IPS DF 19.7 (cell line): ENCODE data around the gene ST7.

ENCODE experiments used
- DNase-seq: peaks from one replicate; pipeline ENCODE4 v3.0.0-alpha.2; 2013; ENCODE audit warnings: low read depth, low spot score

ST7 gene

GRCh38 chr7:116977172-116977571 is 23.9 kb downstream of the ST7 start:
- DNase-seq: no peak

- DNase-seq: no peak
Measured at GRCh38 chr7:116978006-116978405, 24.7 kb downstream of the ST7 start.

- no peak for DNase-seq
Measured at GRCh38 chr7:116979430-116979829, 26.1 kb downstream of the ST7 start.

- no peak for DNase-seq
Measured at GRCh38 chr7:116980354-116980753, 27.1 kb downstream of the ST7 start.

GRCh38 chr7:116981939-116982338 is 28.6 kb downstream of the ST7 start:
- DNase-seq: no peak

- no peak for DNase-seq
Measured at GRCh38 chr7:116984511-116984910, 31.2 kb downstream of the ST7 start.

- no peak for DNase-seq
Measured at GRCh38 chr7:116984917-116985316, 31.6 kb downstream of the ST7 start.

GRCh38 chr7:116985575-116985974 is 32.3 kb downstream of the ST7 start:
- DNase-seq: no peak

GRCh38 chr7:116986611-116987565 is 33.6 kb downstream of the ST7 start:
- no peak for DNase-seq

GRCh38 chr7:116988363-116988989 is 35.2 kb downstream of the ST7 start:
- no peak for DNase-seq

GRCh38 chr7:116990056-116990455 is 36.8 kb downstream of the ST7 start:
- no peak for DNase-seq

- DNase-seq: no peak
Measured at GRCh38 chr7:116991233-116991632, 37.9 kb downstream of the ST7 start.

GRCh38 chr7:116994611-116995010 is 41.3 kb downstream of the ST7 start:
- DNase-seq: no peak

GRCh38 chr7:116997972-116998371 is 44.7 kb downstream of the ST7 start:
- no peak for DNase-seq

GRCh38 chr7:116998567-116999175 is 45.4 kb downstream of the ST7 start:
- DNase-seq: no peak

- no peak for DNase-seq
Measured at GRCh38 chr7:116999311-116999710, 46.0 kb downstream of the ST7 start.

GRCh38 chr7:117001283-117001682 is 48.0 kb downstream of the ST7 start:
- no peak for DNase-seq

GRCh38 chr7:117004899-117005298 is 51.6 kb downstream of the ST7 start:
- DNase-seq: no peak

- no peak for DNase-seq
Measured at GRCh38 chr7:117005449-117005848, 52.1 kb downstream of the ST7 start.

GRCh38 chr7:117006907-117007684 is 53.8 kb downstream of the ST7 start:
- DNase-seq: no peak

GRCh38 chr7:117008118-117008885 is 55.0 kb downstream of the ST7 start:
- no peak for DNase-seq
